ENCODE data around the gene PRKCB. TPM values are rescaled to one million over a fixed set of nuclear protein-coding genes. Genes with fewer than 3 reads are reported as not detected.
"Not testable (repeated sequence)": the region's sequence is repeated elsewhere in the genome, so short reads cannot be mapped to it uniquely, and the experiment has no call there.

PRKCB gene
- total and polyA plus RNA-seq, 5 donors: 0.41 to 4.1 (median 3.6) TPM

DNA sequence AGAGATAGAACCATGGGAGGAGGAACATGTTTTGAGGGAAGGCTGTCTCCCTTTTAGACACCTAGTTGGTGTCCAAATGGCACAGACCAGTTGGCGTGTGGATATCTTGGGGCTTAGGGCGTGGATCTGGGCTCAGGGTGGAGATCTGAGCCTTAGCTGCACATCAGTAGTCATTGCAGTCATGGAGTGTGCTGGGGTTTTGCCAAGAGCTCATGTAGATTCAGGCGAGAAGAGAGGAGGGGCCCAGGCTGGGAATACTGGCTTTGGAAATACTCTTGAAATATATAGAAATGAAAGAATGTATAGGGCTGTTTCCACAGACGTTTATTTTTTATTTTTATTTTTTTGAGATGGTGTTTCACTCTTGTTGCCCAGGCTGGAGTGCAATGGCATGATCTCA, 92.0 kb downstream of the PRKCB start:
- no peaks in the 10 kb centered on the region for H3K9me3 ChIP-seq (ENCODE audit: control insufficient read depth, low read length)
- no peak overlapping the region for H3K27ac ChIP-seq (ENCODE audit: low read length)
- 26% methylated on average over 4 of the region's 4 CpGs for WGBS
- no peak overlapping the region for H3K4me3 ChIP-seq (ENCODE audit: low read length)
- H3K4me1 ChIP-seq (ENCODE audit: control insufficient read depth, insufficient read depth, low read length): no peaks in the 10 kb centered on the region
- H3K27me3 ChIP-seq (ENCODE audit: control insufficient read depth, insufficient read depth): no peaks in the 10 kb centered on the region
- intact Hi-C loops (cut with DNase I): no loop called here
- ATAC-seq: no peak
- no peak for DNase-seq

DNA sequence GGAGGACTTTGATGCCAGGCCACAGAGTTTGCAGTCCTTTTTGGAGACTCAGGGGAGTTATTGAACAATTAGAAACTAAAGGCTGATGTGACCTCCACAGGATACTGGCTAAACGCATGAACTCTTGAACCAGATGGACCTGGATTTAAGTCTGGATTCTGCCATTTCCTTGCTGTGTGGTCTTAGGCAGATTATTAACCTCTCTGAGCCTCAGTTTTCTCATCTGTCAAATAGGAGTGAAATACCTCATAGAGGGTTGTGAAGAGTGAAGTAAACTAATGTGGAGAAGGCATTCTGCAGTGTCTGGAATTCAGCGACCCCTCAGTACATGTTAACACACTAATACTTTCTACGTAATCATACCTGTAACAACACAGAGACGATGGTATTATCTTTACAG, 93.5 kb downstream of the PRKCB start:
- Histone ChIP-seq H3K4me1 (ENCODE audit: control insufficient read depth, insufficient read depth, low read length) (no peaks in the 10 kb centered on the region), H3K27ac (ENCODE audit: low read length) (no peak overlapping the region), H3K4me3 (ENCODE audit: low read length) (no peak overlapping the region), H3K27me3 (ENCODE audit: control insufficient read depth, insufficient read depth) (no peaks in the 10 kb centered on the region), H3K9me3 (ENCODE audit: control insufficient read depth, low read length) (no peaks in the 10 kb centered on the region)
- no peak for ATAC-seq
- no peak for DNase-seq
- 88% methylated on average over 4 of the region's 4 CpGs for whole genome bisulfite sequencing
- intact Hi-C loops (cut with DNase I): no loop called here

DNA sequence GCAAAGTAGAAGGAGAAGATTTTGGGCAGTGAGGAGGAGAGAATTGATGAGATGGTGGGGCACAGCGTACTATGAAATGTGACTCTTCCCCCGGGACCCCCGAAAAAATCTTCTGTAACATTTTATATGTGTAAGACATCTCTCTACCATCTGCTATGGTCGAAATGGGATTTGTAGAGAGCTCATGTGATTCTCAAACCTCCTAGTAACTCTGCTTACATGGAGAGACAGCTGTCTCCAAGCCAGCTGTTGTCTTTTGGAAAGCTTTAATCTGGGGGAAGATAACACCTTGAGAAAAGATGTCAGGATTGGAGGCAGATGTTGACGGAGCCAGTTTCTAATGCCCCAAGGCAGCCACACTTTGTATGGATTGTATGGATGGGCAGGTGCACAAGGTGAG, 94.1 kb downstream of the PRKCB start:
- Histone ChIP-seq H3K4me1 (ENCODE audit: control insufficient read depth, insufficient read depth, low read length) (no peaks in the 10 kb centered on the region), H3K27ac (ENCODE audit: low read length) (no peak overlapping the region), H3K27me3 (ENCODE audit: control insufficient read depth, insufficient read depth) (no peaks in the 10 kb centered on the region), H3K9me3 (ENCODE audit: control insufficient read depth, low read length) (no peaks in the 10 kb centered on the region), H3K4me3 (ENCODE audit: low read length) (no peak overlapping the region)
- intact Hi-C loops (cut with DNase I): no loop called here
- WGBS: 75% methylated on average over 5 of the region's 5 CpGs
- ATAC-seq: no peak
- DNase-seq: no peak

DNA sequence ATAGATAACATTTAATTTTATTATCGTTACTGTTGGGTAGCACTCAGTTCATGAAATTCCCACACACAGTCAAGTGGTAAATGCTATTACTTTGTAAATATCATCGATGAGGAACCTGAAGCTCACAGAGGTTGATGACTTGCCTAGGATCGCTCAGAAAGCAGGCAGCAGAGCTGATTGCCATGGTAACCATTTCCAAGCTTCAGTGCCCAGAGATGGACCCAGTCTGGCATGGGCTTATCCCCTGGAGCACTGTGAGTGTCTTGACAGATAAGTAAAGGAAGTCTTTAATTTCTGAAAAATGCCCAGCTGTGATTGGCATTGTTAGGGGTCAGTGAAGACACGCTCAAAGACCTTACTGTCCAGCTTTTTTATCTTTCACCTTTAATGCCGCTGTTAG, 95.0 kb downstream of the PRKCB start:
- no peaks in the 10 kb centered on the region for H3K4me1 ChIP-seq (ENCODE audit: control insufficient read depth, insufficient read depth, low read length)
- H3K4me3 ChIP-seq (ENCODE audit: low read length): no peak overlapping the region
- H3K9me3 ChIP-seq (ENCODE audit: control insufficient read depth, low read length): no peaks in the 10 kb centered on the region
- no peak overlapping the region for H3K27ac ChIP-seq (ENCODE audit: low read length)
- ATAC-seq (no peak), DNase-seq (no peak)
- H3K27me3 ChIP-seq (ENCODE audit: control insufficient read depth, insufficient read depth): no peaks in the 10 kb centered on the region
- intact Hi-C loops (cut with DNase I): no loop called here
- 87% methylated on average over 5 of the region's 5 CpGs for WGBS

DNA sequence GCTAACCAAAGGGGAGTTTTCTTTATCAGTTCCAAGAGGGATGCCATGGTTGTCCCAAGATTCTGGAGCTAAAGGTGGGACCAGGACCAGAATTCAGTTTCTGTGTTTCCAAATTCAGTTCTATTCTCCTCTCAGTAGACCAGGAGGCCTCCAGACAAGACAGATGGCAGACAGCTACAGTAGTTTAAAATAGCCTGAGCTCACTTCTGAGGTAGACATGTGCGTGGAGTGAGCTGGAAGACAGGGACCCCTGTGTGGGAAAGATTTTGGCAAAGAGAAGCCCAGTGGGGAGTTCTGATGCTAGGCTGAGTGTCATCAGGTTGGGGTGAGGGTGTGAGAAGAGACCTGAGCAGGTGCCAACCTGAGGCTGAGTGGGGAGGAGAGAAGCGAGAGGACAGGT, 95.4 kb downstream of the PRKCB start:
- H3K9me3 ChIP-seq (ENCODE audit: control insufficient read depth, low read length): no peaks in the 10 kb centered on the region
- H3K4me3 ChIP-seq (ENCODE audit: low read length): no peak overlapping the region
- H3K27me3 ChIP-seq (ENCODE audit: control insufficient read depth, insufficient read depth): no peaks in the 10 kb centered on the region
- DNase-seq (no peak), ATAC-seq (no peak)
- intact Hi-C loops (cut with DNase I): no loop called here
- WGBS: 85% methylated on average over 2 of the region's 2 CpGs
- H3K27ac ChIP-seq (ENCODE audit: low read length): no peak overlapping the region
- H3K4me1 ChIP-seq (ENCODE audit: control insufficient read depth, insufficient read depth, low read length): no peaks in the 10 kb centered on the region

DNA sequence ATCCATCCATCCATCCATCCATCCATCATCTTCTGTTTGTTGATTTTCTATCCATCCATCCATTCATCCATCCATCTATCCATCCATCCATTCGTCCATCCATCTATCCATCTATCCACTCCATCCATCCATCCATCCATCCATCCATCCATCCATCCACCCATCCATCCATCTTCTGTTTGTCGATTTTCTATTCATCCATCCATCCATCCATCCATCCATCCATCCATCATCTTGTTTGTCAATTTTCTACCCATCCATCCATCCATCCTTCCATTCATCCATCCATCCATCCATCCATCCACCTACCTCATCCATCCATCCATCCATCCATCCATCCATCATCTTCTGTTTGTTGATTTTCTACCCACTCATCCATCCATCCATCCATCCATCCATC, 97.9 kb downstream of the PRKCB start:
- H3K27ac ChIP-seq (ENCODE audit: low read length); H3K27me3 ChIP-seq (ENCODE audit: control insufficient read depth, insufficient read depth); H3K9me3 ChIP-seq (ENCODE audit: control insufficient read depth, low read length); DNase-seq; H3K4me3 ChIP-seq (ENCODE audit: low read length); H3K4me1 ChIP-seq (ENCODE audit: control insufficient read depth, insufficient read depth, low read length); intact Hi-C loops (cut with DNase I); ATAC-seq: not testable (repeated sequence)
- WGBS: 79% methylated on average over 2 of the region's 2 CpGs

DNA sequence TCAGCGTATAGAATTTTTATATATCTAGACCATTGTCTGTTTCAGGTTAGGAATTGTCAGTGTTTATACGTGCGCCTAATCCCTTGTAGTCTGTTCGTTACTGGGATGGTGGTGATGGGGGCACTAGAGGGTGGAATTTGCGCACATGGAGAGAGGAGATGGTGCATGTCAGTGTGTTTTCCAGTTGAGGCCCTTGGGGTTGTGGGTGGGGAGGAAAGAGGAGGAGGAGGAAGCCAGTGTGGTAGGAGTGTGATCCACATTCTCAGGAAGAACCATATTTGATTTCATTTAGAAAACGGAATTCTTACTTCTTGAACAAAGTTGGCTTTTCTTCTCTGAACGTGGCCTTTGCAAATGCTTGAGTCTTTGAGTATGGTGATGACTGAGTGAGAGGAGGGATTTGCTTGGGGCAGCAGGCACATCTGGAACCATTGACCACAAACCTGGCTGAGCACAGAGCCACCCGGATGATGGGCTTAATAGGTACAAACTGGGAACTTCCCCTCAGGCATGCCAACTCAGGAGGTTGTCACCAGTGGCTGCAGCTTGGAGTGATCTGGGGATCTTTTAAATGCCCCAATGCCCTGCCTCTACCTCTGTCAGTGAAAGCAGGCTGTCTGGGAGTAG, 98.9 kb downstream of the PRKCB start:
- no peak for DNase-seq
- Histone ChIP-seq H3K4me3 (ENCODE audit: low read length) (no peak overlapping the region), H3K27me3 (ENCODE audit: control insufficient read depth, insufficient read depth) (no peaks in the 10 kb centered on the region), H3K4me1 (ENCODE audit: control insufficient read depth, insufficient read depth, low read length) (no peaks in the 10 kb centered on the region), H3K9me3 (ENCODE audit: control insufficient read depth, low read length) (no peaks in the 10 kb centered on the region), H3K27ac (ENCODE audit: low read length) (no peak overlapping the region)
- WGBS: 81% methylated on average over 8 of the region's 8 CpGs
- intact Hi-C loops (cut with DNase I): no loop called here
- no peak for ATAC-seq

DNA sequence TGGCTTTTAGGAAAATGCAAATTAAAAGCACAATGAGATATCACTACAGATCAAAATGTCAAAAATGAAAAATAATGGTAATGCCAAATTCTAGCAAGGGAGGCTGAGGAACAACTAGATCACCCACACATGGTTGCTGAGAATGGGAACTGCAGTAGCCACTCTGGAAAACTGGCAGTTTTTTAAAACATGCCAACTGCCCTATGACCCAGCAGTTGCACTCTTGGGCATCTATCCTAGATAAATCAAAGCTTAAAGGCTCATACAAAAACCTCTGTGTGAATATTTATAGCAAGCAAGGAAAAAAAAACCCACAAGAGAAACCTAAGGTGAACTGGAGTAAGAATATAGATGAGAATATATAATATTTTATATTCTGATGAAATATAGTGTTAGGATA, 104.3 kb downstream of the PRKCB start:
- ATAC-seq: no peak
- H3K4me3 ChIP-seq (ENCODE audit: low read length): no peak overlapping the region
- no peak overlapping the region for H3K27ac ChIP-seq (ENCODE audit: low read length)
- no peaks in the 10 kb centered on the region for H3K9me3 ChIP-seq (ENCODE audit: control insufficient read depth, low read length)
- intact Hi-C loops (cut with DNase I): no loop called here
- no peaks in the 10 kb centered on the region for H3K4me1 ChIP-seq (ENCODE audit: control insufficient read depth, insufficient read depth, low read length)
- no peaks in the 10 kb centered on the region for H3K27me3 ChIP-seq (ENCODE audit: control insufficient read depth, insufficient read depth)
- DNase-seq: no peak

DNA sequence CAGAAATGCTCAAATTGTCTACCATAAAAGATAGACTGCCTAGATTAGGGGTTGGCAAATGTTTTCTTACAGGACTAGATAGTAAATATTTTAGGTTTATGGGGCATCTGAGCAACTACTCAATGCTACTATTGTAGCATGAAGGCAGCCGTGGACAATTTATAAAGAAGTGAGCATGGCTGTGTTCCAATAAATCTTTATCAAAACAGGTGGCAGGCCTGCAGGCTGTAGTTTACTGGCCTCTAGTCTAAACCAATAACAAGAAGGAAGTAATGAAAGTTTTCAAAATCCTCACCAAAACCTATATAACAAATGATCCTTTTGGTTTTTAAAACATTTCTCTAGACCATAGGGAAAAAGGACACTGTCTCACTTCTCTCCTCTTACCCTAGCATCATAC, 105.2 kb downstream of the PRKCB start:
- 53% methylated on average over 1 of the region's 1 CpG for WGBS
- no peaks in the 10 kb centered on the region for H3K27me3 ChIP-seq (ENCODE audit: control insufficient read depth, insufficient read depth)
- no peaks in the 10 kb centered on the region for H3K4me1 ChIP-seq (ENCODE audit: control insufficient read depth, insufficient read depth, low read length)
- no peak for DNase-seq
- no peak overlapping the region for H3K4me3 ChIP-seq (ENCODE audit: low read length)
- H3K27ac ChIP-seq (ENCODE audit: low read length): no peak overlapping the region
- intact Hi-C loops (cut with DNase I): no loop called here
- H3K9me3 ChIP-seq (ENCODE audit: control insufficient read depth, low read length): no peaks in the 10 kb centered on the region
- no peak for ATAC-seq

DNA sequence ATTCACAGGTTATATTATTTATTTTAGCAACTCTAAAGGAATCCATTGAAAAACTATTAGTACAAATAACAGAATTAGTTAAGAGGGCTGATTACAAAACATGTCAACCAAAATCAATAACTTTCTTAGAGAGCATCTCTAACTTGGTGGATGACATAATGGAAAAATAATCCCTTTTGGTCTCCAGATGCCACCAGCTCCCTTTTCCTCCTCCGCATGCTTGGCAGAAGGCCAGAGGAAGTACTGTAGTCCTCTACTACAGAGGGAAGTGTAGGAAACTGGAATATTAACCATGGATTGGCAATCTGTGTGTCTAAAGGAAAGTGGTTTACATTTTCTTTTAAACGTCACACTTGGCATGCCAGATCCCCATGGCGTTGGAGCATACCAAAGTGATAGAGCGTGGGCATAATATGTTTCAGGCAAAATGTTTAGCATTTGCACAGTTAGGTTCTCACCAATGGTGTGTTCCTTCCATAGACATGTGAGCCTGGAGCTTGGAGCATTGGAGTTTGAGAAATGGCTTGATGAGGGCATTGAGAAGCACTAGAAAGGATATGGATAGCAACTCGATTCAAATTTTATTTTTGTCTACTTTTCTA, 106.3 kb downstream of the PRKCB start:
- Histone ChIP-seq H3K27ac (ENCODE audit: low read length) (no peak overlapping the region), H3K4me3 (ENCODE audit: low read length) (no peak overlapping the region), H3K27me3 (ENCODE audit: control insufficient read depth, insufficient read depth) (no peaks in the 10 kb centered on the region), H3K9me3 (ENCODE audit: control insufficient read depth, low read length) (no peaks in the 10 kb centered on the region), H3K4me1 (ENCODE audit: control insufficient read depth, insufficient read depth, low read length) (no peaks in the 10 kb centered on the region)
- ATAC-seq (no peak), DNase-seq (peak in 2 of 3 donors; percentile 22 to 49)
- WGBS: 52% methylated on average over 5 of the region's 5 CpGs
- intact Hi-C loops (cut with DNase I): no loop called here

DNA sequence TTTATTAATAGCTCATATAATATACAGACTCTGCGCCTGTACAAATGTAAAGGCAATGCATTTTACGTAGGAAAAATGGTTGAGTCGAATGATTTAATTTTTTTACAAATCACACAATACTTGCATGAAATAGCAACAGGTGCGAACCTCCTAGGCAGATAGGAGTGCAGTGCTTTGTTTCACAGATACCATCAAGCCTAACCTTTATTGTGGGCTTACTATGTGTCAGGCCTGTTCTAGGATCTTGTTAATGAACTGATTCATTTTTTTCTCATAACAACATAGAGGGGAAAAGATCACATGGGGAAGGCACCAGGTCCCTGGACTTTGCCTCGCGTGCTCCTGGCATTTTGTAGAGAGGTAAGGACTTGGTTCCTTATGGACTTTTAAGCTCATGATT, 107.8 kb downstream of the PRKCB start:
- Histone ChIP-seq H3K4me1 (ENCODE audit: control insufficient read depth, insufficient read depth, low read length) (no peaks in the 10 kb centered on the region), H3K27ac (ENCODE audit: low read length) (no peak overlapping the region), H3K27me3 (ENCODE audit: control insufficient read depth, insufficient read depth) (no peaks in the 10 kb centered on the region), H3K9me3 (ENCODE audit: control insufficient read depth, low read length) (no peaks in the 10 kb centered on the region), H3K4me3 (ENCODE audit: low read length) (no peak overlapping the region)
- intact Hi-C loops (cut with DNase I): no loop called here
- no peak for DNase-seq
- no peak for ATAC-seq
- WGBS: 79% methylated on average over 6 of the region's 6 CpGs

DNA sequence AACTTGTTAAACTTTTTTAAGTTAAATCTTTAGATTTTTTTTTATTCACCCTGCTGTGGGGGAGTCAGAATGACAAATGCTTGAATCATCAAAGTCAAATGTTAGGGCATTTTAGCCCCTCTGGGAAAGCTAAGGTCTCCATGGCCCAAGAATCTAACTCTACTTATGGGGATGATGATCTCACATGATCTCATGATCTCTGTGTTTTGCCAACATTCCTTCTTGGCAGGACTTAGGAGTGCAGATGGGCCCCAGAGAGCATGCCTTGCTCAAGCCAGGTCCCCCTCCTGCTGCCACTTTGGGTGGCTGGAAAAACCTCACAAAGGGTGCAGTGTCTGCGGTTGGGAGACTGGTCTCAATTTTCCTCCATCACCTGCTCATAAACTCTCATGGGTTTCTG, 108.6 kb downstream of the PRKCB start:
- no peaks in the 10 kb centered on the region for H3K27me3 ChIP-seq (ENCODE audit: control insufficient read depth, insufficient read depth)

More for the DNA sequence above, 108.6 kb downstream of the PRKCB start:
- 70% methylated on average over 1 of the region's 1 CpG for WGBS
- H3K4me1 ChIP-seq (ENCODE audit: control insufficient read depth, insufficient read depth, low read length): no peaks in the 10 kb centered on the region
- no peak overlapping the region for H3K27ac ChIP-seq (ENCODE audit: low read length)
- H3K9me3 ChIP-seq (ENCODE audit: control insufficient read depth, low read length): no peaks in the 10 kb centered on the region
- H3K4me3 ChIP-seq (ENCODE audit: low read length): no peak overlapping the region
- DNase-seq (no peak), ATAC-seq (no peak)
- intact Hi-C loops (cut with DNase I): no loop called here
